Subcutaneous adipose tissue (tissue), 4 donors: ENCODE results near the gene XYLT1. TPM values are rescaled to one million over a fixed set of nuclear protein-coding genes. Genes with fewer than 3 reads are reported as not detected.

Experiments used
- total RNA-seq, 4 donors: library from RNA; depleted of rRNA; stranded (reverse); fragments of >200 nt; gene quantifications; one replicate each; pipeline ENCODE4 v1.1.0, GENCODE V29; 2016
- TF ChIP-seq, protein P1 (sequence below): fragments of 450-650 bp; IDR thresholded peaks from one replicate; pipeline ENCODE4 v1.5.1; 2016; ENCODE audit warnings: low read depth, mild to moderate bottlenecking, control low read depth, antibody characterized with exemption, moderate library complexity

XYLT1 gene
- total RNA-seq, 4 donors from 2014 or later, result 21.7 to 27.5 (median 26.1) TPM

GRCh38 chr16:17333229-17333628 lies 137.5 kb downstream of the XYLT1 start:
- TF ChIP-seq, protein P1, sequence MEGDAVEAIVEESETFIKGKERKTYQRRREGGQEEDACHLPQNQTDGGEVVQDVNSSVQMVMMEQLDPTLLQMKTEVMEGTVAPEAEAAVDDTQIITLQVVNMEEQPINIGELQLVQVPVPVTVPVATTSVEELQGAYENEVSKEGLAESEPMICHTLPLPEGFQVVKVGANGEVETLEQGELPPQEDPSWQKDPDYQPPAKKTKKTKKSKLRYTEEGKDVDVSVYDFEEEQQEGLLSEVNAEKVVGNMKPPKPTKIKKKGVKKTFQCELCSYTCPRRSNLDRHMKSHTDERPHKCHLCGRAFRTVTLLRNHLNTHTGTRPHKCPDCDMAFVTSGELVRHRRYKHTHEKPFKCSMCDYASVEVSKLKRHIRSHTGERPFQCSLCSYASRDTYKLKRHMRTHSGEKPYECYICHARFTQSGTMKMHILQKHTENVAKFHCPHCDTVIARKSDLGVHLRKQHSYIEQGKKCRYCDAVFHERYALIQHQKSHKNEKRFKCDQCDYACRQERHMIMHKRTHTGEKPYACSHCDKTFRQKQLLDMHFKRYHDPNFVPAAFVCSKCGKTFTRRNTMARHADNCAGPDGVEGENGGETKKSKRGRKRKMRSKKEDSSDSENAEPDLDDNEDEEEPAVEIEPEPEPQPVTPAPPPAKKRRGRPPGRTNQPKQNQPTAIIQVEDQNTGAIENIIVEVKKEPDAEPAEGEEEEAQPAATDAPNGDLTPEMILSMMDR, result no peak

DNA sequence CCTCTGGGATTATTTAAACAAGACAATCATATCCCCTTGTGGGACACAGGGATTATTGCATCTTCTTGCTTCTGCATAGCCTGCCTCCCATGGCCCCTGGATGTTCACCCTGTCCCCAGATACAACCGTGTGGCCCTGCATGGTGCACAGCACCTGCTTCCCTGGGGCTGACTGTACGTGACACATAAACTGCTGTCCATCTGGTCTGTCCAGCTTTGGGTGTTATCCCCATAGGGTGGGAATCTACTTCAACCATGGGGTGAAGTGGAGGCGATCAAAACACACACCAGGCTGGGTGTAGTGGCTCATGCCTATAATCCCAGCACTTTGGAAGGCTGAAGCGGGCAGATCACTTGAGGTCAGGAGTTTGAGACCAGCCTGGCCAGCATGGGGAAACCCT lies 138.8 kb downstream of the XYLT1 start:
- TF ChIP-seq, protein P1, result no peak

GRCh38 chr16:17331071-17331607 lies 139.6 kb downstream of the XYLT1 start:
- TF ChIP-seq, protein P1, result no peak

GRCh38 chr16:17330044-17330443 lies 140.7 kb downstream of the XYLT1 start:
- TF ChIP-seq, protein P1, result no peak

- TF ChIP-seq, protein P1, result no peak
Observed at GRCh38 chr16:17329391-17329790, 141.4 kb downstream of the XYLT1 start.

DNA sequence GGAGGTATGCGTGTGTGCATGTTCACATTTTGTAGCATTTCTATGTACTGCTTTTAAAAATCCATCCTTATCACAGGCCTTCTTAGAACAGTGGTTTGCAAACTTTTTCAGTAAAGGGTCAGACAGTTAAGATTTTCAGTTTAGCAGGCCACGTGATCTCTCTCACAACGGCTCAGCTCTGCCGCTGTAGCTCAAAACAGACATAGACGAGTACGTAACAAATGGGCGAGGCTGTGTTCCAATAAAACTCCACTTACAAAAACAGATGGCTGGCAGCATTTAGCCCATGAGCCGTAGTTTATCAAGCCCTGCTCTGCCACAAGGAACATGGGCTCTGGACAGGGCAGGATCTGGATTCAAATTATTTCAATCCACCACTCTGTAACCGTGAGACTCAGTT lies 141.8 kb downstream of the XYLT1 start:
- TF ChIP-seq, protein P1, result no peak

GRCh38 chr16:17327664-17328335 lies 143.0 kb downstream of the XYLT1 start:
- TF ChIP-seq, protein P1, result no peak
